ENCODE results near the gene MACROD2.

MACROD2 gene

GRCh38 chr20:14677455-14677854, 682.1 kb downstream of the MACROD2 start:
- no peak for DNase-seq

GRCh38 chr20:14685183-14685582, 689.9 kb downstream of the MACROD2 start:
- DNase-seq, result no peak

- no peak for DNase-seq
Observed at GRCh38 chr20:14687313-14687712, 692.0 kb downstream of the MACROD2 start.

GRCh38 chr20:14688005-14688404, 692.7 kb downstream of the MACROD2 start:
- DNase-seq, result no peak

DNA sequence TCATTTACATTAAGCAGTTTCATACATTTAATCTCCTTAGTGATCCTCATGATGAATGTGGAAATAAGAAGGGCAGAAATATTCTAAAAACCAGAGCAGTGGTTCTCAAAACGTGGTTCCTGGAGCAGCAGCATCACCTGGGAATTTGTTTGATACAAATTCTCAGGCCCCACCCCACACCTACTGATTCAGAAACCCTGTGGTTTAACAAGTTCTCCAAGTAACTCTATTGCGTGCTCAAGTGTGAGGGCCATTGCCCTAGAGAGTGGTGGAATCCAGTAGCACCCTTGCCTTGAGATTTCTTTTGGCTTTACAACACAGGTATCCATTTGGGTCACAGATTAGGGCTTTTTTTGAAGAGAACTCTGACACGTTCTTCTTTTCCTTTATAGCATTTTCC, 696.7 kb downstream of the MACROD2 start:
- no peak for DNase-seq

- no peak for DNase-seq
Observed at GRCh38 chr20:14696478-14696877, 701.2 kb downstream of the MACROD2 start.

- no peak for DNase-seq
Observed at GRCh38 chr20:14696937-14697336, 701.6 kb downstream of the MACROD2 start.

DNA sequence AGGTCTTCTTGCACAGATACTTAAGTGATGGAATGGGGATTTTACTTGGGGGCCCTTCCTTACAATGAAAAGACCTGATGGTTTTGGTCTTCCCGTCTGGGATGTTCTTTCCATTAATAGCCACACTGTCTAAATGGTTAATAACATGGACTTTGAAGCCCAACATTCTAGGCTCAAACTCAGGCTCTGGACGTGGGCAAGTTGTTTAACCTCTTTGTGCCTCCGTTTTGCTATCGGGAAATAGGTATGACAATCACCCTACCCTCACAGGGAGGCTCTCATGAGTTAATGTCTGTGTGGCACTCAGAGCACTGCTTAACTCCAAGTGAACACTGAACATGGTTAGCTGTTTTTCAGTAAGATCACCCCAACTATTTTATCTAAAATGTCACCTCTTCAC, 702.8 kb downstream of the MACROD2 start:
- no peak for DNase-seq

DNA sequence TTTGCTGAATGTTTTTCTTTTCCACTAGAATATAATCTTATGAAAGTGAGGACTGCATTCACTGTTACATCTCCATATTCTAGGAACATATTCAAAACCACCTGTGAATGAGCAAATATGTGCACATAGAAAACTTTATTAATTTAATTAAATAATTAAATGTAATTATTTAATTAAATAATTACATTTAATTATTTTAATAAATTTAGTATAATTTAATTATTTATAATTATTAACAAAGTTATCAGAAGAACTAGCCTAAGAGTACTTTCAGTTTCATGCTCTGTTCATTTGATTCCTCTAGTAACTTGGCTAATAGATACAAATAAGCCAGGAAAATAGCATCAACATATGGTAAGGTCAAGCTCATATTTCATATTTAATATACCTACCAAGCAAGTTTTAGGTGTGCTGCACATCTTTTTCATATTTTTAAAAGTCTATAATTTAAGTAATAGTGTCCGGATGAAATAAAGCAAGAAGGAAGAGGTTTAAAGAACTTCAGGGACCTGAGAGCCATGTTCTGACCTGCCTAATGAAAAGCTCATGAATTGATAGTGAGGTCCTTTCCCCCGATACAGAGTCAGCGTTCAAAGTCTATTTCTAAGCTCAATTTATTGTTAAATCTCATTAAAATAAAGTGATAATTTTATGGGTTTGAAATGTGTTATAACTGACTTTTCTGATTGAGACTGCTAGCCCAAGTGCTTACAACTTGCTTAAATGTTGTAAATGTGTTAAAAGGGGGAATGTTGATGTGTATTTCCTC, 703.5 kb downstream of the MACROD2 start:
- DNase-seq, result no peak

DNA sequence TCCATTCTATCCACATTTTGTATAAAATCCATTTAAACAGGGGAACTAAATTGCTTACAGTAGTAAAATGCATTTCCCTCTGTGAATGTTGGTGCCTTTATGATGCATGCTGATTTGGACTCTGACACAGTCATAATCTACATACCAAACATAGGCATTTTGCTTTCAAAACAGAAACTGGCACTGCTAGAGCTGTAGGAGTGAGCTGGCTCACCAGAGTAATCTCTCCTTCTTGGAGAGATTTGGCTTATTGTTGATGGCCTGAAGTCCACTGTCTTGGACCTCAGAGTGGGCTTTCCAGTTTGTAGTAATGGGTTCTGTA, 705.3 kb downstream of the MACROD2 start:
- no peak for DNase-seq

GRCh38 chr20:14701326-14701725, 706.0 kb downstream of the MACROD2 start:
- no peak for DNase-seq

GRCh38 chr20:14706555-14706954, 711.2 kb downstream of the MACROD2 start:
- DNase-seq, result no peak

- DNase-seq, result no peak
Observed at GRCh38 chr20:14707026-14707680, 711.8 kb downstream of the MACROD2 start.

- no peak for DNase-seq
Observed at GRCh38 chr20:14707865-14708596, 712.7 kb downstream of the MACROD2 start.

DNA sequence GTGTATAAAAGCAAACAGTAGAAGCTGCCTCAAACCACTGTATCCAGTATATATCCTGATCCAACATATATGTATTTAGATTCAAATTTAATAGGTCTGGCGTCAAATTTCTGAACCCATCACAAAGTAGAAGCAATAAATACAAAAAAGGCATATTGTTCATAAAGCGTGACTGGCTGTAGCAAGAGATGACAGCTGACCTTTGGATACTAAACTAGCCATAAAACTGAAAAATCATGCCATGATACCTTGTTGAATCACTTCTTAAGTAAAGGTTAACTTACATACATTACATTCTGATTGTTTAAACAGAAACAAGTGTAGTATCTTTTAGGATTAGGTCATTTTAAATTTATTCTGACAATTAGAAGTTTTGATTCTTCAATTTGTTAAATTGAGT, 714.1 kb downstream of the MACROD2 start:
- DNase-seq, result no peak

- DNase-seq, result no peak
Observed at GRCh38 chr20:14710951-14711350, 715.6 kb downstream of the MACROD2 start.

- DNase-seq, result no peak
Observed at GRCh38 chr20:14711652-14712051, 716.3 kb downstream of the MACROD2 start.

- no peak for DNase-seq
Observed at GRCh38 chr20:14712302-14712739, 717.0 kb downstream of the MACROD2 start.

GRCh38 chr20:14715400-14715799, 720.1 kb downstream of the MACROD2 start:
- no peak for DNase-seq

GRCh38 chr20:14716351-14716801, 721.1 kb downstream of the MACROD2 start:
- DNase-seq, result no peak

- DNase-seq, result no peak
Observed at GRCh38 chr20:14717134-14717999, 722.1 kb downstream of the MACROD2 start.

DNA sequence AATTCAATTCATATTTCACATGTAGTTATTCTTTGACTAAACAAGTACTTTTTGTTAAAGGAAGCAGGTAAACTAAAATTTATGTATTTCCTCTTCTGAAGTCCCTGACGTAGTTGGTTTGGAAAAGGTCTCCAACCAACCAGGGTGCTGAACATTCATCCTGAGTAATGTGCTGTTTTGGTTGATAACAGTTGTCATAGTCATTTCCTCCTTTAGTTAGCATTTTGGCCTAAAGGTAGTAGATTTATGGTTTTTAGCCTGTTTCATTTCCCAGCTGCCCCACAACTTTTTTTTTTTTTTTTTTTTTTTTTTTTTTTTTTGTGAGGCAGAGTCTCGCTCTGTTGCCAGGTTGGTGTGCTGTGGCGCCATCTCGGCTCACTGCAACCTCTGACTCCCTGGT, 724.9 kb downstream of the MACROD2 start:
- no peak for DNase-seq

GRCh38 chr20:14721926-14722452, 726.7 kb downstream of the MACROD2 start:
- no peak for DNase-seq
